ENCODE results near the gene RSPO3. TPM values are rescaled to one million over a fixed set of nuclear protein-coding genes. Genes with fewer than 3 reads are reported as not detected.
A peak's percentile ranks its signal among the peaks of the same experiment; 100 is the strongest.
"Not testable (repeated sequence)": the region's sequence is repeated elsewhere in the genome, so short reads cannot be mapped to it uniquely, and the experiment has no call there.

The RSPO3 gene
- total RNA-seq, 1 donor from 2014 or later, result 2.6 TPM

DNA sequence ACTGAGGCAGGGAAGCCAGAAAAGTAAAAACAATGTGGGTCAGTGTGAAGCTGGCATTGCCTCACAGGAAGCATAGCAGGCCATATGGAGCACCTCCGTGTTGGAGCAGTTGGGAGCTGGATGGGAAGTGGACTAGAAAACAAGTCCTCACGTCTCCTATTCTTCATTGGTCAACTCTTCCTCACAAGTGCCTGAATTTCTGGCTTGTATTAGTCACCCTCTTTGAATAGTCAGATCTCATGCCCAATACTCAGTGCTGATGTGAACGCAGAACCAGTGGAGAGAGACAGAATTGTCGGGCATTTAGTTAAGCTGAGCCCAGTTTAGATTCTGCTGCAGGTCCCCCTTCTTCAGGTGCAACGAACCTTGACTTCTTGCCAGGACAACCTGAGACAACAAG lies 22.3 kb upstream of the RSPO3 start:
- Histone ChIP-seq H3K36me3 (ENCODE audit: insufficient read depth, low read length) (no peaks in the 10 kb centered on the region), H2AFZ (ENCODE audit: low read depth, low read length) (no peak overlapping the region), H3K4me2 (ENCODE audit: low read length) (no peak overlapping the region), H3K9me3 (ENCODE audit: insufficient read depth, low read depth, low read length) (no peaks in the 10 kb centered on the region), H3K79me2 (ENCODE audit: insufficient read depth, low read length) (no peaks in the 10 kb centered on the region), H3K4me3 (ENCODE audit: insufficient read depth, low read depth, low read length) (no peak overlapping the region), H3K9ac (ENCODE audit: low read length) (no peak overlapping the region), H3K27me3 (ENCODE audit: insufficient read depth, low read length) (no peaks in the 10 kb centered on the region), H4K20me1 (ENCODE audit: insufficient read depth, low read length) (no peaks in the 10 kb centered on the region), H3K4me1 (ENCODE audit: insufficient read depth, low read length) (no peaks in the 10 kb centered on the region), H3K27ac (ENCODE audit: low read depth, low read length) (no peak overlapping the region)
- Mint-ChIP-seq H3K27me3 (ENCODE audit: low read depth, unreplicated experiment) (no peaks in the 10 kb centered on the region), H3K9me3 (ENCODE audit: unreplicated experiment) (no peaks in the 10 kb centered on the region), H3K36me3 (ENCODE audit: low read depth, unreplicated experiment) (no peaks in the 10 kb centered on the region), H3K4me1 (ENCODE audit: low read depth, unreplicated experiment) (peaks cover 3% of the 10 kb centered on the region), H3K4me3 (ENCODE audit: unreplicated experiment) (no peak overlapping the region), H3K27ac (ENCODE audit: unreplicated experiment) (no peak overlapping the region)
- TF ChIP-seq, protein P1, sequence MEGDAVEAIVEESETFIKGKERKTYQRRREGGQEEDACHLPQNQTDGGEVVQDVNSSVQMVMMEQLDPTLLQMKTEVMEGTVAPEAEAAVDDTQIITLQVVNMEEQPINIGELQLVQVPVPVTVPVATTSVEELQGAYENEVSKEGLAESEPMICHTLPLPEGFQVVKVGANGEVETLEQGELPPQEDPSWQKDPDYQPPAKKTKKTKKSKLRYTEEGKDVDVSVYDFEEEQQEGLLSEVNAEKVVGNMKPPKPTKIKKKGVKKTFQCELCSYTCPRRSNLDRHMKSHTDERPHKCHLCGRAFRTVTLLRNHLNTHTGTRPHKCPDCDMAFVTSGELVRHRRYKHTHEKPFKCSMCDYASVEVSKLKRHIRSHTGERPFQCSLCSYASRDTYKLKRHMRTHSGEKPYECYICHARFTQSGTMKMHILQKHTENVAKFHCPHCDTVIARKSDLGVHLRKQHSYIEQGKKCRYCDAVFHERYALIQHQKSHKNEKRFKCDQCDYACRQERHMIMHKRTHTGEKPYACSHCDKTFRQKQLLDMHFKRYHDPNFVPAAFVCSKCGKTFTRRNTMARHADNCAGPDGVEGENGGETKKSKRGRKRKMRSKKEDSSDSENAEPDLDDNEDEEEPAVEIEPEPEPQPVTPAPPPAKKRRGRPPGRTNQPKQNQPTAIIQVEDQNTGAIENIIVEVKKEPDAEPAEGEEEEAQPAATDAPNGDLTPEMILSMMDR (IDR thresholded peaks at IDR 0.05; ENCODE audit: insufficient read depth, low read depth, low read length), result no peak
- TF ChIP-seq EZH2 (IDR thresholded peaks at IDR 0.05; ENCODE audit: insufficient read depth, low read length), result no peak
- DNase-seq (ENCODE audit: low read depth), result no peak
- no peak for FAIRE-seq

- H3K4me3 ChIP-seq (ENCODE audit: insufficient read depth, low read depth, low read length), result not testable (repeated sequence)
Observed at GRCh38 chr6:127097442-127097841, 21.0 kb upstream of the RSPO3 start.

DNA sequence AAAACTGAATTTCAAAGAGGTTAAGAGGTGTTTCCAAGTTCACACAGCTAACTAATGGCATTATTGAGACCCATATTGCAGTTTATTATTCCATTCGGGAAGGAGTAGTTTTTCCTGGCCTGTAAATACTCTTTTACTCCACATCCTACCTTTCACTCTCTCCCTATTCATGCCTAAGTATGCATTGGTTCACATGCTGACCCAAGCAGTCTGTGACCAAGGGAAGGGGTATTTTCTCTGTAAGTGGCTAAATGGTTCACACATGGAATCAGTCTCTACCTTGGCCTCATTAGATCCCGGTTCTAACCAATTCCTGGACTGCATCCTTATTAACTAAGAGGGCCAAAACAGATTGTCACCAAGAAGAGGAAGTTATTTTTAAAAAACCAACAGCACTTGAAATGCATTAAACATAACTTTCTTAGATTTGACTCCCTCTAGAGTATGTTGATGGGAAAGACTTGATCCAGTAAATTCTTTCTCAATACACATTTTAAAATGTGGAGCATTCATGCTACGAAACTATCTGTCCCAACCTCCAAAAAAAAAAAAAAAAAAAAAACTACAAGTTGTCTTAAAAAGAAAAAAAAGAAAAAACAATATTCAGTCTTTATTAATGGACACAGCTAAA lies 17.8 kb upstream of the RSPO3 start:
- FAIRE-seq, result no peak
- no peak overlapping the region for H2AFZ ChIP-seq (ENCODE audit: low read depth, low read length)

More at GRCh38 chr6:127097442-127097841, 21.0 kb upstream of the RSPO3 start:
- not testable (repeated sequence) for H3K27me3 Mint-ChIP-seq (ENCODE audit: low read depth, unreplicated experiment); H3K36me3 Mint-ChIP-seq (ENCODE audit: low read depth, unreplicated experiment); FAIRE-seq; H3K4me1 ChIP-seq (ENCODE audit: insufficient read depth, low read length); H3K9me3 Mint-ChIP-seq (ENCODE audit: unreplicated experiment); DNase-seq (ENCODE audit: low read depth); H3K27ac ChIP-seq (ENCODE audit: low read depth, low read length); H3K27me3 ChIP-seq (ENCODE audit: insufficient read depth, low read length); H3K4me2 ChIP-seq (ENCODE audit: low read length); H3K36me3 ChIP-seq (ENCODE audit: insufficient read depth, low read length); H4K20me1 ChIP-seq (ENCODE audit: insufficient read depth, low read length); H3K9me3 ChIP-seq (ENCODE audit: insufficient read depth, low read depth, low read length); H3K79me2 ChIP-seq (ENCODE audit: insufficient read depth, low read length); H3K9ac ChIP-seq (ENCODE audit: low read length); H3K27ac Mint-ChIP-seq (ENCODE audit: unreplicated experiment); H3K4me3 Mint-ChIP-seq (ENCODE audit: unreplicated experiment); H2AFZ ChIP-seq (ENCODE audit: low read depth, low read length)
- H3K4me1 Mint-ChIP-seq (ENCODE audit: low read depth, unreplicated experiment), result peaks cover 11% of the 10 kb centered on the region

More for the DNA sequence above, 17.8 kb upstream of the RSPO3 start:
- DNase-seq (ENCODE audit: low read depth), result no peak
- no peaks in the 10 kb centered on the region for H3K4me1 ChIP-seq (ENCODE audit: insufficient read depth, low read length)
- no peaks in the 10 kb centered on the region for H3K27me3 Mint-ChIP-seq (ENCODE audit: low read depth, unreplicated experiment)
- no peak overlapping the region for H3K9ac ChIP-seq (ENCODE audit: low read length)
- H4K20me1 ChIP-seq (ENCODE audit: insufficient read depth, low read length), result no peaks in the 10 kb centered on the region
- no peaks in the 10 kb centered on the region for H3K9me3 Mint-ChIP-seq (ENCODE audit: unreplicated experiment)
- H3K9me3 ChIP-seq (ENCODE audit: insufficient read depth, low read depth, low read length), result no peaks in the 10 kb centered on the region
- no peak overlapping the region for H3K27ac Mint-ChIP-seq (ENCODE audit: unreplicated experiment)
- H3K36me3 Mint-ChIP-seq (ENCODE audit: low read depth, unreplicated experiment), result no peaks in the 10 kb centered on the region
- peaks cover 21% of the 10 kb centered on the region for H3K4me1 Mint-ChIP-seq (ENCODE audit: low read depth, unreplicated experiment)
- no peak overlapping the region for H3K4me3 ChIP-seq (ENCODE audit: insufficient read depth, low read depth, low read length)
- H3K27me3 ChIP-seq (ENCODE audit: insufficient read depth, low read length), result no peaks in the 10 kb centered on the region
- no peak overlapping the region for H3K4me2 ChIP-seq (ENCODE audit: low read length)
- H3K36me3 ChIP-seq (ENCODE audit: insufficient read depth, low read length), result no peaks in the 10 kb centered on the region
- no peak overlapping the region for H3K27ac ChIP-seq (ENCODE audit: low read depth, low read length)
- no peaks in the 10 kb centered on the region for H3K79me2 ChIP-seq (ENCODE audit: insufficient read depth, low read length)
- no peak overlapping the region for H3K4me3 Mint-ChIP-seq (ENCODE audit: unreplicated experiment)
- TF ChIP-seq, protein P1 (IDR thresholded peaks at IDR 0.05; ENCODE audit: insufficient read depth, low read depth, low read length), result peak; percentile 34
- TF ChIP-seq EZH2 (IDR thresholded peaks at IDR 0.05; ENCODE audit: insufficient read depth, low read length), result no peak
